SK-N-SH treated with all-trans-retinoic acid at 6 μM for 48 hours (cell line): ENCODE results near the gene CCDC170.

Experiments used
- ARNTL ChIP-seq: fragments of 450-650 bp; formaldehyde crosslinking; IDR thresholded peaks from 2 replicates; pipeline ENCODE4 v1.5.0; 2020; ENCODE audit warnings: low read depth, mild to moderate bottlenecking, moderate library complexity, borderline replicate concordance
- ZFP3 ChIP-seq: fragments of 250-450 bp; sonication (Bioruptor Pico); IDR thresholded peaks from 2 replicates; pipeline ENCODE4 v1.5.0; 2020; ENCODE audit warnings: mild to moderate bottlenecking, moderate library complexity
- TF ChIP-seq, protein P1 (sequence below): fragments of 250-450 bp; sonication (Bioruptor Pico); IDR thresholded peaks from 2 replicates; pipeline ENCODE4 v1.5.1; 2021; ENCODE audit warnings: mild to moderate bottlenecking, moderate library complexity

DNA sequence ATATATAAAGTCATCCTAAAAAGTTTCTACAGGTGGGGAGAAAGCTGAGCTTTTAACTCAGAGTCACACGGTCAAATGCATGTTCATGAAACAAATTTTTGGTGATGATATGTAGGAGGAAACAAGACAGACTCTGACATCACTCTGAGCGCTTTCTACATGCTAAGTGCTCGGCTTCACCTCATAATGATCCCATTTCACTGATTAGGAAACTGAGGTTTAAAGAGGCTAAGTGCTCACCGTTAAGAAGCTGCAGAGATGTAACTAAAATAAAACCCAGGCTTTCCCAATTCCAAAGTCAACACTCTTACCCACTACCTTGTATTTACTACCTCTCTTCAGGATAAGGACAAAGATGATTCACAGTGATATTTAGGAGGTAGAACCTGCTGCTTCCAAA, 46.6 kb upstream of the CCDC170 start:
- TF ChIP-seq ARNTL (no peak), ZFP3 (CRISPR knock-in tag) (no peak)
- TF ChIP-seq, protein P1, sequence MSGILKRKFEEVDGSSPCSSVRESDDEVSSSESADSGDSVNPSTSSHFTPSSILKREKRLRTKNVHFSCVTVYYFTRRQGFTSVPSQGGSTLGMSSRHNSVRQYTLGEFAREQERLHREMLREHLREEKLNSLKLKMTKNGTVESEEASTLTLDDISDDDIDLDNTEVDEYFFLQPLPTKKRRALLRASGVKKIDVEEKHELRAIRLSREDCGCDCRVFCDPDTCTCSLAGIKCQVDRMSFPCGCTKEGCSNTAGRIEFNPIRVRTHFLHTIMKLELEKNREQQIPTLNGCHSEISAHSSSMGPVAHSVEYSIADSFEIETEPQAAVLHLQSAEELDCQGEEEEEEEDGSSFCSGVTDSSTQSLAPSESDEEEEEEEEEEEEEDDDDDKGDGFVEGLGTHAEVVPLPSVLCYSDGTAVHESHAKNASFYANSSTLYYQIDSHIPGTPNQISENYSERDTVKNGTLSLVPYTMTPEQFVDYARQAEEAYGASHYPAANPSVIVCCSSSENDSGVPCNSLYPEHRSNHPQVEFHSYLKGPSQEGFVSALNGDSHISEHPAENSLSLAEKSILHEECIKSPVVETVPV (CRISPR knock-in tag): no peak
